Hematopoietic multipotent progenitor cell (in vitro differentiated cells): Measurements from ENCODE around the gene MAGI3. TPM values are rescaled to one million over a fixed set of nuclear protein-coding genes. Genes with fewer than 3 reads are reported as not detected.
"Not testable (repeated sequence)": the region's sequence is repeated elsewhere in the genome, so short reads cannot be mapped to it uniquely, and the experiment has no call there.

ENCODE experiments used
- DNase-seq, 3 donors: peaks; one replicate each; pipeline ENCODE4 v3.0.0-alpha.2; 2011 to 2015; ENCODE audit warnings: low read depth in 2 of 3, low spot score in 2 of 3
- total RNA-seq: library from RNA; depleted of rRNA; stranded (reverse); fragments of >200 nt; gene quantifications from one replicate; pipeline ENCODE4 v1.2.3, GENCODE V29; 2012

MAGI3 gene
- total RNA-seq, 1 donor, result 1.6 TPM

GRCh38 chr1:113678159-113678469, 287.8 kb downstream of the MAGI3 start:
- DNase-seq, result no peak

- DNase-seq, result no peak
Observed at GRCh38 chr1:113681596-113682337, 291.5 kb downstream of the MAGI3 start.

GRCh38 chr1:113683384-113684152, 293.3 kb downstream of the MAGI3 start:
- no peak for DNase-seq

GRCh38 chr1:113684153-113684541, 293.8 kb downstream of the MAGI3 start:
- peak in 1 of 3 donors; percentile 8 for DNase-seq

GRCh38 chr1:113686891-113687618, 296.7 kb downstream of the MAGI3 start:
- DNase-seq, result no peak

- DNase-seq, result no peak
Observed at GRCh38 chr1:113691184-113691583, 300.9 kb downstream of the MAGI3 start.

GRCh38 chr1:113692342-113692741, 302.0 kb downstream of the MAGI3 start:
- no peak for DNase-seq

GRCh38 chr1:113692824-113693431, 302.6 kb downstream of the MAGI3 start:
- no peak for DNase-seq

GRCh38 chr1:113694910-113695309, 304.6 kb downstream of the MAGI3 start:
- no peak for DNase-seq

GRCh38 chr1:113701429-113701828, 311.1 kb downstream of the MAGI3 start:
- DNase-seq, result peak in 2 of 3 donors; percentile 31 to 54

- no peak for DNase-seq
Observed at GRCh38 chr1:113714606-113715269, 324.4 kb downstream of the MAGI3 start.

GRCh38 chr1:113717506-113717905, 327.2 kb downstream of the MAGI3 start:
- not testable (repeated sequence) for DNase-seq

GRCh38 chr1:113718621-113719020, 328.3 kb downstream of the MAGI3 start:
- not testable (repeated sequence) for DNase-seq

- DNase-seq, result no peak
Observed at GRCh38 chr1:113721010-113721409, 330.7 kb downstream of the MAGI3 start.

- no peak for DNase-seq
Observed at GRCh38 chr1:113732802-113733201, 342.5 kb downstream of the MAGI3 start.

- DNase-seq, result no peak
Observed at GRCh38 chr1:113734357-113735055, 344.2 kb downstream of the MAGI3 start.
